ENCODE results near the gene SULT1C3. TPM values are rescaled to one million over a fixed set of nuclear protein-coding genes. Genes with fewer than 3 reads are reported as not detected.

Gene SULT1C3
- total and polyA plus RNA-seq, 2 of the 8 experiments (the other 6 are each of a cell fraction or from before 2014, with no cell fraction given), result not detected

DNA sequence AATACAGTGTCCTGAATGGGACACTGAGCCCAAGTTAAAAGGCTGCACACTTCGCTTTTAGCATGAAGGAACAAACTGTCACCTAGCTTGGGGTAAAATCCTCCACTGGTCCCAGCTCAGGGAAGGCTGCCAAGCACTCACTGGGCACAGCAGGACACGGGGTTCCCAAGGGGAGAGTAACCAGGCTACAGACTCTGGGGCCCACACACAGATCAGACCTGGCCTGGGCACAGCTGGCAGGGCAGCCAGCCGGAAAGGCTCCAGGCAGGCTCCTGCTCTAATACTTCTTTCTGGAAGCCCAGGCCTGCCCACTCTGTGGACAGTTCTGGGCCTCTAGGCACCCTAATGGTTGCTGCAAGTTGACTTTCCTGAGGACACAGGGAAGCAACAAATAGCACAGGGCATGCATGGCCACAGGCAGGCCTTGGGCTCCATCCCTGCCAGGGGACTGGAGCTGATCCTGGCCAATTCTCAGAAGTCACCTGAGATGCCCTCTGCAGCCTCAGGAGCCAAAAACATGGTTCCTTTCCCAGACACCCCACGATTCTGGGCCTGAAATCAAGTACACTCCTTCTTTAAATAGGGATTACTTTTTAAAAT, 18.7 kb upstream of the SULT1C3 start:
- Histone ChIP-seq H4K8ac (ENCODE audit: extremely low read depth, insufficient read depth, low read length) (no peak overlapping the region), H3K79me1 (ENCODE audit: low read depth, low read length) (no peaks in the 10 kb centered on the region), H3K9me3 (ENCODE audit: insufficient read depth in 2 of 2, low read depth in 1 of 2, low read length in 1 of 2) (peaks cover 15 to 20% of the 10 kb centered on the region in 2 experiments), H2BK5ac (ENCODE audit: low read depth, low read length) (no peak overlapping the region), H4K20me1 (replicated peaks in 1 of 2; ENCODE audit: control insufficient read depth in 1 of 2, insufficient read depth in 2 of 2, low read length in 2 of 2) (no peaks in the 10 kb centered on the region), H2BK120ac (replicated peaks; ENCODE audit: low read depth, low read length) (no peak overlapping the region), H3K56ac (replicated peaks; ENCODE audit: insufficient read length, low read depth, low read length) (no peak overlapping the region), H2AK5ac (ENCODE audit: low read depth, low read length) (no peak overlapping the region), H2BK20ac (ENCODE audit: low read length) (no peak overlapping the region), H3K23ac (ENCODE audit: insufficient read length) (no peak overlapping the region), H3K79me2 (ENCODE audit: control insufficient read depth in 1 of 2, insufficient read depth in 2 of 2, low read length in 2 of 2) (no peaks in the 10 kb centered on the region), H3K27ac (ENCODE audit: low read depth, low read length) (no peak overlapping the region), H2BK15ac (ENCODE audit: low read length) (no peak overlapping the region), H3K4me1 (replicated peaks in 1 of 4; ENCODE audit: control insufficient read depth in 3 of 4, insufficient read depth in 4 of 4, low read length in 3 of 4) (no peaks in the 10 kb centered on the region), H3K4me3 (ENCODE audit: extremely low read depth in 1 of 4, insufficient read depth in 2 of 4, low read depth in 3 of 4, low read length in 4 of 4) (no peak overlapping the region), H2BK12ac (ENCODE audit: low read depth, low read length) (no peak overlapping the region), H3K4ac (replicated peaks; ENCODE audit: insufficient read length, low read depth, low read length) (no peak overlapping the region), H3K14ac (ENCODE audit: insufficient read length) (no peak overlapping the region), H2AFZ (ENCODE audit: low read length) (no peak overlapping the region), H4K91ac (replicated peaks; ENCODE audit: insufficient read length, low read length) (no peak overlapping the region), H4K5ac (ENCODE audit: insufficient read length, low read depth, low read length) (no peak overlapping the region), H3K36me3 (ENCODE audit: control insufficient read depth in 2 of 4, insufficient read depth in 4 of 4, low read length in 3 of 4) (no peaks in the 10 kb centered on the region; a peak in 2 of 8 replicates), H3K18ac (ENCODE audit: extremely low read depth, low read length) (no peak overlapping the region), H3K9ac (replicated peaks in 1 of 4; ENCODE audit: extremely low read depth in 1 of 4, low read depth in 3 of 4, low read length in 3 of 4) (no peak overlapping the region), H3K23me2 (ENCODE audit: low read depth, low read length) (no peaks in the 10 kb centered on the region), H3K27me3 (replicated peaks in 1 of 4; ENCODE audit: control insufficient read depth in 3 of 4, extremely low read depth in 1 of 4, insufficient read depth in 3 of 4, low read length in 3 of 4) (no peaks in the 10 kb centered on the region), H3K4me2 (ENCODE audit: insufficient read depth in 1 of 2, low read depth in 2 of 2, low read length in 2 of 2) (no peak overlapping the region)
- no peak for FAIRE-seq
- DNase-seq (ENCODE audit: low read depth in 1 of 2, low spot score in 2 of 2), result no peak
- ChIA-PET POLR2A (ENCODE audit: partially characterized antibody) (no interaction called here), CTCF (ENCODE audit: partially characterized antibody) (interaction anchor here (0.9 kb wide), 1 partner anchor 284 kb away, joined by 3 read pairs; no protein-coding TSS in a partner anchor)
- no peak for TF ChIP-seq GTF2F1 (IDR thresholded peaks at IDR 0.05; ENCODE audit: borderline replicate concordance, low read depth, low read length)
- no peak for TF ChIP-seq PHF8 (conservative IDR thresholded peaks at IDR 0.05; ENCODE audit: low read depth, low read length)
- no peak for TF ChIP-seq CEBPB (IDR thresholded peaks at IDR 0.05; ENCODE audit: low read depth, low read length)
- no peak for TF ChIP-seq NRF1 (IDR thresholded peaks at IDR 0.05; ENCODE audit: low read depth, low read length)
- no peak for TF ChIP-seq MAFK (IDR thresholded peaks at IDR 0.05; ENCODE audit: low read depth, low read length)
- TF ChIP-seq, protein P1, sequence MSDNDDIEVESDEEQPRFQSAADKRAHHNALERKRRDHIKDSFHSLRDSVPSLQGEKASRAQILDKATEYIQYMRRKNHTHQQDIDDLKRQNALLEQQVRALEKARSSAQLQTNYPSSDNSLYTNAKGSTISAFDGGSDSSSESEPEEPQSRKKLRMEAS (IDR thresholded peaks at IDR 0.05), result no peak
- no peak for TF ChIP-seq RNF2 (IDR thresholded peaks at IDR 0.05; ENCODE audit: borderline replicate concordance, low read depth, low read length, missing control alignments, poor library complexity, severe bottlenecking)
- no peak for TF ChIP-seq BRCA1 (IDR thresholded peaks at IDR 0.05; ENCODE audit: low read depth, low read length)
- TF ChIP-seq SP2 (IDR thresholded peaks at IDR 0.05; ENCODE audit: low read length), result no peak
- no peak for TF ChIP-seq TEAD4 (IDR thresholded peaks at IDR 0.05; ENCODE audit: low read depth, low read length)
- TF ChIP-seq JUND (IDR thresholded peaks at IDR 0.05; ENCODE audit: low read length), result no peak
- 88% methylated on average over 4 of the region's 4 CpGs; no CpG with 5 or more reads in 1 of the 2 experiments for WGBS, 2 experiments (ENCODE audit: extremely low coverage in 1 of 2, insufficient coverage in 1 of 2, insufficient read length in 1 of 2, insufficient replicate concordance in 2 of 2, low coverage in 1 of 2, low lambda C conversion rate in 2 of 2, missing lambda C conversion rate in 1 of 2)

Data from H1 (cell line).